ENCODE results near the gene NPIPB12.
"Not testable (repeated sequence)": the region's sequence is repeated elsewhere in the genome, so short reads cannot be mapped to it uniquely, and the experiment has no call there.

NPIPB12 gene

GRCh38 chr16:29506308-29506707 is at the start of gene NPIPB12:
NPIPB12 (minus strand) TSS chr16:29506408.
- not testable (repeated sequence) for DNase-seq (ENCODE audit: low read depth)

- DNase-seq (ENCODE audit: low read depth): not testable (repeated sequence)
Observed at GRCh38 chr16:29521520-29521919, 15.3 kb upstream of the NPIPB12 start.

GRCh38 chr16:29482276-29482675 is 23.9 kb downstream of the NPIPB12 start:
- DNase-seq (ENCODE audit: low read depth): not testable (repeated sequence)

DNA sequence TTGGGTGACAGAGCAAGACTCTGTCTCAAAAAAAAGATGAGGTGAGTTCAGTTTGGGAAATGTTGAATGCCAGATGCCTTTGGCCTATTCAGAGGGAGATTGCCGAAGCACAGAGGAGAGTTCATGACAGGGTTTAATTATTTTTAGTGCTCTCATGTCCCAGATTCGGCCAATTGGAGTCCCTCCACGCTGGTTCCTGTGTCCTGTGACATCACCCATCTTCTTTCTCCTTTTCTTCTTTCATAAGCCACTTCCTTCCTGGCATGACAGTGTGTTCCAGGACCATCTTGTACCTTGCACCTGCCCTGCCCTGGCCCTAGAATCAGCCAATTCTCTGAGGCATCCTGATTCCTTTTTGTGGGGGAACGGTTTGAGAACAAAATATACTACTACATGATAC is 34.1 kb downstream of the NPIPB12 start:
- not testable (repeated sequence) for DNase-seq (ENCODE audit: low read depth)

GRCh38 chr16:29469660-29470059 is 36.5 kb downstream of the NPIPB12 start:
- DNase-seq (ENCODE audit: low read depth): not testable (repeated sequence)

DNA sequence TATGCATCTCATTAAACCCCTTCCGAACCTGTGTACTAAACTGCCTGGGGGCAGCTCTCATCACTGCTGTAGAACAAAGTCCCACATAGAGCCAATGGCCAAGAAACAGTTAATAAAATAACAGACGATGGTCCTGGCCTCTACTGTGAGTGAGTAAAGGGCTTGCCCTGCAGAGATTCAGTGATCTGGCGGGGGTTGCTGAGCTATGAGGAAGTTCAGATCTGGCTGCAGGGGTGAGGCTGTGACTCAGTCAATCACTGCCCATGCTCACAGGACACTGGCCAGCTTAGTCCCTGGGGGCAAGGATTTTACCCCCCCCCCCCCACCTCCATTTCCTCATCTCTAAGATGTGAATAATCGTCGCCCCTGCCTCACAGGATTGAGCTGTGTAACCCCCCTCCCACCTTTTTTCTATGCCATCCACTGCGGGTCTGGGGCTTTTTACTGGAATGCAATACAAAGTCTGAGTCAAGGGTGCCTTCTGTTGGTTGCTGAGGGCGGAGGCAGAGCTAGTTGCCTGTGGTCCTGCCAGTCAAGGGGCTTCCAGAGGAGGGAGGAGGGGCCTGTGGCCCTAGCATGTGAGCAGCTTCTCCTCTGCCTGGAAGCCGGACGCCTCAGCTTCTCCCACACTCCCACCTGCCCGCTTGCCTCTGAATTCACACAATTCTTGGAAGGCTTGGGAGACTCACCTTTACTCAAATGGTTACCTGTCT is 38.4 kb downstream of the NPIPB12 start:
- DNase-seq (ENCODE audit: low read depth): not testable (repeated sequence)

GRCh38 chr16:29466904-29467303 is 39.3 kb downstream of the NPIPB12 start:
- DNase-seq (ENCODE audit: low read depth): not testable (repeated sequence)

- DNase-seq (ENCODE audit: low read depth): not testable (repeated sequence)
Observed at GRCh38 chr16:29465985-29466824, 40.0 kb downstream of the NPIPB12 start.

- not testable (repeated sequence) for DNase-seq (ENCODE audit: low read depth)
Observed at GRCh38 chr16:29460647-29461030, 45.6 kb downstream of the NPIPB12 start.

DNA sequence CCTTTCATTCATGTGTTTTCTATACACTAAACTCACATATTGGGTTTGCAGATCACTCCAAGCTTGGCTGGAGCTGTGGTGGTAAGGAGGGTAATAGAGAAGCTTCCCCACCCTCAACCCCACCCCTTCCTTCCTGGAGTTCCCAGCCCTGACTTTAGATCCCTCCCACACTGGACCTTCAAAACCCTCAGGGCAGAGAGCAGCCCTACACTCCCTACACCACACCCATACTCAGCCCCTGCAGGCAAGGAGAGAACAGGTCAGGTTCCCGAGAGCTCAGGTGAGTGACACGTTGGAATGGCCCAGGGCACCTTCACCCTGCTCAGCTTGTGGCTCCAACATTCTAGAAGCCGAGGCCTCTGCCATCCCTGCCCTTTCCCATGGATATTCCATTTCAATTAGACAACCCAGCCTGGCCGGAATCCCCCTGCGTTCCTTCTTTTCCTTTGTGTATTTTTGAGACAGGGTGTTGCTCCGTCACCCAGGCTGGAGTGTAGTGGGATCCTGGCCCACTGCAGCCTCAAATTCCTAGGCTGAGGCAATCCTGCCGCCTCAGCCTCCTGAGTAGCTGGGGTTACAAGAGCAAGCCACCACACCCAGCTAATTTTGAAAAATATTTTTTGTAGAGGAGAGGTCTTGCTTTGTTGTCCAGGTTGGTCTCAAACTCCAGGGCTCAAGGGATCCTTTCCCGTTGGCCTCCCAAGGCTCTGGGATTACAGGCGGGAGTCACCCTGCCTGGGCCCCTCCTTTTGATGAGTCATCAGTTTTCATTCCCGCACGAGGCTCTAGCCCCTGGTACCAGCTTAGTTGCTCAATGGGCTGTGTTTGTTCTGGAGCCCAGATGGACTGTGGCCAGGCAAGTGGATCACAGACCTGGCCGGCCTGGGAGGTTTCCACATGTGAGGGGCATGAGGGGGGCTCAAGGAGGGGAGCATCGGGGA is 46.2 kb downstream of the NPIPB12 start, which contains the start of gene SULT1A4:
Gene SULT1A4, plus strand, starts transcription at position 208 of the 941 bp plus-strand sequence. CDS start 1,473 bp downstream, outside the sequence.
- DNase-seq (ENCODE audit: low read depth): not testable (repeated sequence)

- DNase-seq (ENCODE audit: low read depth): not testable (repeated sequence)
Observed at GRCh38 chr16:29457660-29458059, 48.5 kb downstream of the NPIPB12 start.

- not testable (repeated sequence) for DNase-seq (ENCODE audit: low read depth)
Observed at GRCh38 chr16:29454828-29455227, 51.4 kb downstream of the NPIPB12 start.

GRCh38 chr16:29454269-29454668 is 51.9 kb downstream of the NPIPB12 start, which contains the start of the genes BOLA2 and SLX1B:
BOLA2 (minus strand) TSS chr16:29454351; CDS start chr16:29454253, 98 bp downstream.
SLX1B (plus strand) TSS chr16:29454533.
- not testable (repeated sequence) for DNase-seq (ENCODE audit: low read depth)

- DNase-seq (ENCODE audit: low read depth): not testable (repeated sequence)
Observed at GRCh38 chr16:29453754-29454153, 52.5 kb downstream of the NPIPB12 start.
